K562 (cell line): ENCODE measurements around the gene TFCP2L1.

Experiments used
- ARNT ChIP-seq, 2 experiments: fragments of 450-650 bp; IDR thresholded peaks; 2 replicates each; pipeline ENCODE4 v1.6.1; 2016; ENCODE audit warnings: mild to moderate bottlenecking in 1 of 2
- BRF2 ChIP-seq: IDR thresholded peaks from 3 replicates; pipeline ENCODE4 v1.6.1; 2011; ENCODE audit warnings: borderline replicate concordance, mild to moderate bottlenecking; ENCODE audit not compliant: insufficient read length, insufficient read depth
- CTCF ChIP-seq, 3 experiments: IDR thresholded peaks in 2 of 3; conservative IDR thresholded peaks in 1 of 3; 2 replicates each; pipeline ENCODE4 v1.5.1; 2011 to 2012; ENCODE audit warnings: low read length in 3 of 3, mild to moderate bottlenecking in 3 of 3, control low read depth in 2 of 3, improper control_type of control experiment in 1 of 3, inconsistent platforms in 1 of 3, low read depth in 1 of 3, mixed read lengths in 1 of 3, moderate library complexity in 1 of 3; ENCODE audit not compliant: insufficient read depth in 2 of 3
- HMGXB4 ChIP-seq: sonication (generic); formaldehyde crosslinking; IDR thresholded peaks from 2 replicates; pipeline ENCODE4 v1.8.1; 2023; ENCODE audit warnings: mild to moderate bottlenecking, missing genetic modification reagents
- KLF16 ChIP-seq: IDR thresholded peaks from 2 replicates; pipeline ENCODE4 v1.6.1; 2016; ENCODE audit warnings: antibody characterized with exemption
- MAZ ChIP-seq, 2 experiments: fragments of 450-650 bp in 1 of 2; sonication (generic) in 1 of 2; formaldehyde crosslinking; IDR thresholded peaks in 1 of 2; conservative IDR thresholded peaks in 1 of 2; 2 replicates each; pipeline versions ENCODE4 v1.4.0 to v1.5.0; 2020; ENCODE audit warnings: mild to moderate bottlenecking in 1 of 2, missing genetic modification reagents in 1 of 2
- MLX ChIP-seq, 2 experiments: fragments of 450-650 bp in 1 of 2; sonication (generic) in 1 of 2; formaldehyde crosslinking; conservative IDR thresholded peaks; 2 replicates each; pipeline versions ENCODE4 v1.4.0 to v1.8.1; 2020 to 2022; ENCODE audit warnings: mild to moderate bottlenecking in 1 of 2, missing genetic modification reagents in 1 of 2
- TGIF2 ChIP-seq: sonication (generic); formaldehyde crosslinking; IDR thresholded peaks from 2 replicates; pipeline ENCODE4 v1.8.1; 2022; ENCODE audit warnings: mild to moderate bottlenecking, missing genetic modification reagents, moderate library complexity
- ZBTB17 ChIP-seq: fragments of 450-650 bp; formaldehyde crosslinking; IDR thresholded peaks from 2 replicates; pipeline ENCODE4 v1.4.0; 2020; ENCODE audit warnings: mild to moderate bottlenecking
- ZBTB2 ChIP-seq: fragments of 450-650 bp; IDR thresholded peaks from 2 replicates; pipeline ENCODE4 v1.6.1; 2016; ENCODE audit warnings: antibody characterized with exemption
- ZBTB26 ChIP-seq: fragments of 450-650 bp; formaldehyde crosslinking; IDR thresholded peaks from 2 replicates; pipeline ENCODE4 v1.4.0; 2022; ENCODE audit warnings: missing genetic modification characterization
- ZNF24 ChIP-seq: fragments of 450-650 bp; IDR thresholded peaks from 2 replicates; pipeline ENCODE4 v1.6.1; 2016
- ZNF3 ChIP-seq: fragments of 250-450 bp; sonication (Bioruptor Pico); IDR thresholded peaks from 2 replicates; pipeline ENCODE4 v1.5.0; 2021; ENCODE audit warnings: mild to moderate bottlenecking, moderate library complexity
- ZZZ3 ChIP-seq: fragments of 450-650 bp; IDR thresholded peaks from 2 replicates; pipeline ENCODE4 v1.6.1; 2016; ENCODE audit warnings: antibody characterized with exemption, mild to moderate bottlenecking, moderate library complexity

GRCh38 chr2:121276341-121276740 lies 8.7 kb downstream of the TFCP2L1 start:
- TF ChIP-seq ZBTB17 (no peak), ARNT (IDR thresholded peaks at IDR 0.05) (no peak), KLF16 (no peak), ZBTB2 (no peak), BRF2 (no peak), CTCF (IDR thresholded peaks at IDR 0.05 in 2 of 3, conservative IDR thresholded peaks at IDR 0.05 in 1 of 3; ENCODE audit: insufficient read depth in 2 of 3, low read depth in 1 of 3, low read length in 3 of 3) (no peak), ZNF3 (CRISPR knock-in tag) (no peak), MAZ (CRISPR knock-in tag; conservative IDR thresholded peaks at IDR 0.05 in 1 of 2, IDR thresholded peaks at IDR 0.05 in 1 of 2) (no peak), ZZZ3 (no peak), ZBTB26 (CRISPR knock-in tag) (no peak), ZNF24 (no peak), TGIF2 (CRISPR knock-in tag) (no peak), HMGXB4 (CRISPR knock-in tag) (no peak), MLX (CRISPR knock-in tag; conservative IDR thresholded peaks at IDR 0.05) (no peak)
